ENCODE results near the gene TMEM209.

- TF ChIP-seq POLR2AphosphoS5 (IDR thresholded peaks at IDR 0.05; ENCODE audit: borderline replicate concordance, low read depth, low read length) (no peak), EZH2 (IDR thresholded peaks at IDR 0.05) (no peak), FOXP2 (optimal IDR thresholded peaks at IDR 0.05; ENCODE audit: control extremely low read depth, extremely low read length, insufficient read depth) (no peak)
Measured at GRCh38 chr7:130118801-130119200, 86.4 kb downstream of the TMEM209 start.

Measured in SK-N-MC (cell line).